ENCODE results near the gene AP3S2.
"Not testable (repeated sequence)": the region's sequence is repeated elsewhere in the genome, so short reads cannot be mapped to it uniquely, and the experiment has no call there.

The AP3S2 gene

DNA sequence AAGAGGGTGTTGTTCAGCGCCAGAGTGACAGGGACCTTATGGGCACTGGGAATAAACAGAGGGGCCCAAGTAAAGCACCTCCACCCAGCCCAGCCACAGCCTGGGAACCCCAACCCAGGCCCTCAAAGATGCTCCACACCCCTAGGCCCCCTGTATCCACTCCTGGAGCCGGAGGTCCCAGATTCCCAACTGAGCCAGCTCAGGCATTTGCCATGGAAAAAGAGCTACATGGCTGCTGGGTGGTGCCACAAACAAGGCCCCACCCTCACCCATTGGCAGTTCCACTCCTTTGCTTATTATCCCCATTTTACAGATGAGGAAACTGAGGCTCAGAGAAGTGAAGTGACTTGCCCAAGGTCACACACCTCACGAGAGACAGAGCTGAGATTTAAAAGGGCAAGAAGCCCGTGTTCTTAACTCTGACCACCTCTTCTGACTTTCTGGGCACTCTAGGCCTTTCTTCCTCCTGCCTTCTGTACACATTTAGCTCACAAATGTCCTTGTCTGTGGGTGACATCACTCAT is 96.1 kb downstream of the AP3S2 start:
- DNase-seq, result no peak

DNA sequence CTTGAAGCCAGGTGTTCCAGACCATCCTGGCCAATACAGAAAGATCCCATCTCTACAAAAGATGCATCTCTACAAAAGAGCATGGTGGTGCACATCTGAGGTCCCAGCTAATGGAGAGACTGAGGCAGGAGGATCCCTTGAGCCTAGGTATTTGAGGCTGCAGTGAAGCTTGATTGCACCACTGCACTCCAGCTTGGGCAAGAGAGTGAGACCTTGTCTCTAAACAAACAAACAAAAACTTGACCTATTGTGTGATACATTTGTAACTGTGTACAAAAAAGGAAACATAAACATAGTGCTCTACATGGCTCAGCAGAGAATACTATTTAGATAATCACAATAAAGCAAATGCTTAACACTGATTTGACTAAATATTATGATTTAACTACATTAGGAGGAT is 97.8 kb downstream of the AP3S2 start:
- no peak for DNase-seq

DNA sequence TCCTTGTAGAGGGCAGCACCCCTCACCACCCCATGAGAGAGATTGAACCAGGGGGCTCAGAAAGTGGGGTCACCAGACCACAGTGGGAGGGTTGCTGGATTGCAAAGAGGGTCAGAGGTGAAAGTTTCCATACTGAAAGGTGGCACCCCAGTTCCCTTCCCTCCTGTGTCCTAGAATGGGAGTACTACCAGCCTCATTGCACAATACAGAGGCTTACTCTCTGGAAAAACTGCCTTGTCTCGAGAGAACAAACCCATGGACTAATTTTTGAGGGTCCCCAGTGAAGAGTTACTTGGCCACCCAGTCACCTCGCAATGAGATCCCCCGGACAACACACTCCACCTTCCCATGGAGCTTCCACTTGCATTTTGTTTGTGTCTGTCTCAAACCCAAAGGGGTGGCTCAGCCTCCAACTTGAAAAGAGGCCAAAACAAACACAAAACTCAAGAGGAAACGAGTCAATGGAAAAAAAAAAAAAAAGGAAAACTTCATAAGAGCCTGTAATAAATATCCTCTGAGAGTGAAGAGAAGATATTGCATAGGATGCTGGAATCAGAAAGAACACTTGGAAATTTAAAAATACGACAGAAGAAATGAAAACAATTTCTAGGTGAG is 99.1 kb downstream of the AP3S2 start:
- no peak for DNase-seq

DNA sequence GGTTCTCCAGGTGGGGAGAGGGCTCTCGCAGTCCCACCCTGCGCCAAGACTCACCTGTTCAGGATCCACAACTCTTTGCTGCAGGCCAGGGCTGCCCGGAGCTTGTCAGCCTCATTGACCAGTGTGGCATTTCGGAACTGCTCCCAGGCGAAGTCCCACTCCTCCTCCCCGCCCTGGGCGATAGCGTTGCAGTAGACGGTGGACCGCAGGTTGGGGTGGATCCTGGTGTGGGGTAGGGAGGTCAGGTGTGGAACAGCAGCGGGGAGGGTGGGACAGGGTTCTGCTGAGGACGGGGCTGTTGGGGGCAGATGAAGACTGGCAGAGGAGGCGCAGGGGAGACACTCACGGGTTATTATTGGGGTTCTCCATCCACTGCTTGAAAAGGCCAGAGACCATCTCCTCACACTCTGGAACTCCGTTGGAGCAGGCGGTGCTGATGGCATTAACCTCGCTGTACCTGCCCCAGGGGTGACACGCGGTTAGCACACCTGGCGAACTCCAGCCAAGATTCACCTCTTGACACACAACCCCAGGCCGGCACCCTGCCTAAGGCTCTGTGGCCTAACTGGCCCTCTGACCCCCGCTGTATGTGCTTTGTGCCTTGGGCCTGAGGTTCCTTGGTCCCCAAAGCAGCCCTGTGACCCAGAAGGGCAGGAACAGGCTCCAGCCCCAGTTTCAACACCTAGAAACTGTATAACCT is 101.5 kb downstream of the AP3S2 start:
- DNase-seq, result no peak

DNA sequence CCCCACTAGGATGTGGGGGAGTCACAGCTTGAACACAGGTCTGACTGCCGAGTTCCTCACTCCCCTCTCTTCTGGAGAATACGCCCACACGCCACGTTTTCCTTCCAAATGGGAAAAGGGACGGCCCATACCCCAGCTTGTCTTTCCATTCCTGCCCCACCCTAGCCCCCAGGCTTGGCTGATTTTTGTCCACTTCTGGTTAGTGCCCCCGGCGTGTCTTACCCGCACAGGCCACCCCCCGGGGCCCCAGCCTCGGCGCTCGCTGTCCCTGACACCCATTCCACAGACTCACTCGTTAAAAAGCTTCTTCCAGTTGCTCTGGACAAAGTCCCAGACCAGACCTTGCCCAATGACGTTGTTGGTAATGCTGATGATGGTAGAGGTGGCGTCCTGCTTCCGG is 103.1 kb downstream of the AP3S2 start:
- DNase-seq, result no peak

DNA sequence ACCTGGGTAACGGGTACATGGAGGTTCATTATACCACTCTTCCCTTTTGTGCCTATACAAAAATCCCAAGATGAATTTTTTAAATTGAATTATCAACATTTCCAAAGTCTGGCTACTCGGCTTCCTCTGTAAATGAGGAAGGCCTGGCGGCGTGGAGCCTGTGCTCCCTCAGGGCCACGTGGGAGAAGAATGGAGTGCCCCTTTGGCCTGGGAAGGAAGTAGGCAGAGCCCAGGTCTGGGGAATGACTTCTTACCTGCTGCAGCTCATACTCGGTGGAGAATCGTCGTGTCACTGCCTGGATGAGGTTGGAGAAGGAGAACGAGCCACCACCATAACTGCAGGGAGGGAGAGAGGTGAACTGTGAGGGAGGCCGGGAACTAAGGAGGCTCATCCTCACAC is 103.6 kb downstream of the AP3S2 start:
- DNase-seq, result no peak

DNA sequence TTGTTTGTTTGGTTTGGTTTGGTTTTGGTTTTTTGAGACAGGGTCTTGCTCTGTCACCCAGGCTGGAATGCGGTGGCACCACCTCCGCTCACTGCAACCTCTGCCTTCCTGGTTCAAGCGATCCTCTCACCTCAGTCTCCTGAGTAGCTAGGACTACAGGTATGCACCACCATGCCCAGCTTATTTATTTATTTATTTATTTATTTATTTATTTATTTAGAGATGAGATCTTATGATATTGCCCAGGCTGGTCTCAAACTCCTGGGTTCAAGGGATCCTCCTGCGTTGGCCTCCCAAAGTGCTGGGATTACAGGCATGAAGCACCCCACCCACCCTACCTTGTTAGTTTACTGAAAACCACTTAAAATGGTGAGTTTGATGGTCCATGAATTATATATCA is 105.2 kb downstream of the AP3S2 start:
- not testable (repeated sequence) for DNase-seq

DNA sequence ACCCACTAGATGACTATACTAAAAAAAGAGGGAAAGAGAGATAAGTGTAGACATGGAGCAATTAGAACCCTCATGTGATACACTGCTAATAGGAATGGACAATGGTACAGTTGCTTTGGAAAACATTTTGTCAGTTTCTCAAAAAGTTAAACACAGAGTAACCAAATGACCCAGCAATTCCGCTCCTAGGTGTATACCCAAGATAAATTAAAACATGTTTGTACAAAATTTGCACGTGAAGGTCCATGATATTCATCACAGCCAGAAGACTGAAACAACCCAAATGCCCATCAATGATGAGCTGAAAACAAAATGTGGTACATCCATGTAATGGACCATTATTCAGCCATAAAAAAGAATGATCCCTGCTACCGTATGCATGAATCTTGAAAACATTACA is 105.8 kb downstream of the AP3S2 start:
- DNase-seq, result no peak

DNA sequence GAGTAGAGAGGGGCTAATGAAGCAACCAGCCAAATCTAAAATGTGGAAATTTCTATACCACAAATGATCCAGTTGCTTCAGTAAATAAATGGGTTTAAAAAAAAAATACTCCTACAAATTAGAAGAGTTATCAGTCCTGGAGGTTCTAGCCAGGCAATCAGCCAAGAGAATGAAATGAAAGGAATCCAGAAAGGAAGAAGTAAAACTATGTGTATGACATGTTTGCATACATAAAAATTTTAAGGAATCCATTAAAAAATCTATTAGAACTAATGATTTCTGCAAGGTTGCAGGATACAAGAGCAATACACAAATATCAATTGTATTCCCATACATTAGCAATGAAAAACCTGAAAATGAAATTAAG is 108.0 kb downstream of the AP3S2 start:
- DNase-seq, result no peak

DNA sequence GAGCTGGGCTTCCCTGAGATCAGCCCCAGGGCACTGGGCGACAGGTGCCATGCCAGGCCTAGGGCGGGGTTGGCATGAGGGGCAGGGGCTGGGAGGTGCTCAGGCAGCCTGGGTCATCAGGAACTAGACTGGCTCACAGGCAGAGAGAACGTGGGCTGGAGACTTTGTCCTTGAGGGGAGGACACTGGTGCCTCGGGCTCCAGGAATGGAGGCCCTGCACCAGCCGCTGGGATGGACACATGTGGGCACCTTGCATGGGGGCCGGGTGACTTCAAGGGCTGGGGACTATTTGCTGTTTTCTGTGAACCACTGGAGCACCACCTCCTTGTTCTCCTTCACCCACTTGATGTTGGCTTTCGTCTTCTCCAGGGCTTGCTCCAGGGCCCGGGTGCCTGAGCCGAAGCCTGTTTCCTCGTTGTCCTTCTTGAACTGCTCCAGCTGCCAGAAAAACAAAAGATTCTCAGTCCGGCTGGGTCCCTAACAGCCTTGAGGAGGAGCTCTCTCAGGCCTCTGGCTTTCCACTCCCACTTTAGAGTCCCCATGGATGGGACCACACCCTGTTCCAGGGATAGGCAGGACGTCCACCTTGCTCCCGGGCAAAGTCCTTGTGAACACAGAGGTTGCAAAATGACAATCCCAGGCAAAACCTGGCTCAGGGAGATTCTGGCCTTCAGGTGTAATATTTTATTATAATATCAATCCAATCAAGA is 108.6 kb downstream of the AP3S2 start:
- DNase-seq, result no peak

DNA sequence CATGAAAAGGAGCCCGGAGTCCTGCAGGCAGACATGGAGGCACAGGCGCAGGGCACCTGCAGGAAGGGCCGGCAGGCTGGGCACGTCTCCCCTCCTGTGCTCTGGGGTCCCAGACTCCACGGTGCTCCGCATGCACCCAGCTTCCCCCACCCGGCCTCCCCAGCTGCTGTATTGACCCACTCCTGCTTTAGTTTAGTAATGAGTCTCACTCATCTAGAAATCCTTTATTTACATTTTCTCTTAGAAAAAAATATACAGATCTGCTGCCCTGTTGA is 109.2 kb downstream of the AP3S2 start:
- DNase-seq, result no peak

DNA sequence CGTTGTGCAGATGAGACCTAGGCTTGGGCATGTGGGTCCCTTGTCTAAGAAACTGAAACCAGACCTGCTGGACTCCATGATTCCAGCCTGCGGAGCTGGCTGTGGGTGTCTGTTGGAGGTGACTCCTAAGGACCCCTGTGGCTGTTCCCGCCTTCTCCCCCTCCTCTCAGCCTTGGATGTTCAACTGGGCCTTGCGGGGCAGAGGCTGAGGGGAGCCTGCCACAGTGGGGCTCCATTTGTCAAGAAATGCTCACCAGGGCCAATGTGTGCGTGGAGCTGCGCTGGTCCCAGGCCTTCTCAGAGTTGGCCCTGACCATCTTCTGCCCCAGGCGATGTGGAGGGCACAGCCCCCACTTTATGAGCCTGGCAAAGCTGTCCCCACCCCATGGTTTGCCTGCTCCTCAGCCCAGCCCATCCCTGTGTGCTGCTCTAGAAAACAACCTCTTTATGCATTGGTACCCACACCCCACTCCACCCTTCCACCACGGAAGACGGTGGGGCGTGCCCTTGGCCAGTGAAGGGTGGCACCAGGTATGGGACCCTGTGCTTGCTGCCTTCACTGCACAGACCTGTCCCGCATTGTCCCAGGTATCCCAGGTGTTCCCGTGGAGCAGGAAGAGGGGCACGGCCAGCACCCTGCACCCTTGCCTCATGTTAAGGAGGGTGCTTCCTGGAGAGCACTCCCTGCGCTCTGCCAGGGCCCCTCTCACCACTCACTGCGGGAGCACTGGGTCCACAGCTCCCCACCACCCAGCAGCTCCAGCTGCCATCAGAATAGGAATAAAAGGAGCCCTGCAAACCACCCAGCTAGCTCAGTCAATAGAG is 109.7 kb downstream of the AP3S2 start:
- no peak for DNase-seq

DNA sequence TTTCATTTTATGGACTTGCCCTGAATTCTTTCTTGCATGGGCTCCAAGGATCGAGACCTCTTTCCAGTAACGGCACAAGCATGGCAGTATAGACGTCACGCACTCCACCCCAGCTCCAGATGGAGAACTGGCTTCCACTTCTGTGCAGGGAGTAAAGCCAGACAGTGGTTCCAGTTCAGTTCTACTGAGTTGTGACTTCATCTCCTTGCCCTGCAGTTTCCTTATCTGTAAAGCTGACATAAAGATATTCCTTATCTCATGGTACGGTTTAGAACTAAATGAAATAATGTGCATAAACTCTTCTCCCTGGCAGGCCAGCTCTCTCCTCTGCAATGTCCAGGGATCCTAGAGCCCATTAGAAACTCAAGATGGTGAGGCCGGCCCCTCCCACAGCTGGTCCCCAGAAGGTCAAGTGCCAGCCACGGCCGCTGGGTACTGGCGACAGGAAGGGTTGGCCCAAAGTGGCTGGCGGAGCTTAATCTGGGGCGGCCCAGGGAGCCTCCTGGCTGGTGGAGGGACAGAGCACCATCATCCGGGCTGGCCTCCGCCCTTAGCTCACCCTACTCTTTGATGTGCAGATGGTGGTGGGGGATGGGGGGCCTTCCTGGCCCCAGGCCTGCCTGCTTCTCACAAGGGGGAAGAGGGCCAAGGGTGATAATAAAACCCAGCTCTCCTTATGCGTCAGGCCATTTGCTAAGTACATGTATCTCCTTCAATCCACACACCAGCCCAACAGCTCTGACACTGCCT is 110.5 kb downstream of the AP3S2 start:
- no peak for DNase-seq

DNA sequence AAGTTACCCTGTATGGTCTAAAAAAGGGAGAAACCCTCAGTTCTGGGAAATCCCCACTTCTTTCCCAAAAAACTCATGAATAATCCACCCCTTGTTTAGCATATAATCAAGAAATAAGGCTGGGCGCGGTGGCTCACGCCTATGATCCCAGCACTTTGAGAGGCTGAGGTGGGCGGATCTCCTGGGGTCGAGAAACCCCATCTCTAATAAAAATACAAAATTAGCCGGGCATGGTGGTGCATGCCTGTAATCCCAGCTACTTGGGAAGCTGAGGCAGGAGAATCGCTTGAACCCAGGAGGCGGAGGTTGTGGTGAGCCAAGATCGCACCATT is 111.2 kb downstream of the AP3S2 start:
- not testable (repeated sequence) for DNase-seq

DNA sequence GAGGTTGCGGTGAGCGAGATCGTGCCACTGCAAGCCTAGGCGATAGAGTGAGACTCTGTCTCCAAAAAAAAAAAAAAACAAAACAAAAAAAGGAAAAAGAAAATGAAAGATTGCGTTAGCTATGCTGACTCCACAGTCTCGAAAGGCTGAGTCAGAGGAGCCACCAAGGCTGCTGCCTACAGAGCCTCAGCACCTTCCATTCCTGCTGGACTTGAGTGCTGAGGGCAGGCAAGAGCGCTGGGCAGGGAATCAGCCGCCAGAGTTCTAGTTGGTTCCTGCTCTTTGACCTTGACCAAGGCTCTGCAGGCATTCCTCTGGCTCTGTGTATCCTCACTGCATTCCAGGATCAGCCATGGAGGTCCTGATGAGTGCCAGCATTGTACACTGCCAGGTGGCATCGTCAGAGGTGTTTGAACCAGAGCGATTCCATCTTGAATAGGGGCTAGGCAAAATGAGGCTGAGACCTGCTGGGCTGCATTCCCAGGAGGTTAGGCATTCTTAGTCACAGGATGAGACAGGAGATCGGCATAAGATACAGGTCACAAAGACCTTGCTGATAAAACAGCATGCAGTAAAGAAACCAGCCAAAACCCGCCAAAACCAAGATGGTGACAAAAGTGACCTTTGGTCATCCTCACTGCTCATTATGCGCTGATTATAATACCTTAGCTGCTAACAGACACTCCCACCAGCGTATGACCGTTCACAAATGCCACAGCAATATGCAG is 111.7 kb downstream of the AP3S2 start:
- no peak for DNase-seq

DNA sequence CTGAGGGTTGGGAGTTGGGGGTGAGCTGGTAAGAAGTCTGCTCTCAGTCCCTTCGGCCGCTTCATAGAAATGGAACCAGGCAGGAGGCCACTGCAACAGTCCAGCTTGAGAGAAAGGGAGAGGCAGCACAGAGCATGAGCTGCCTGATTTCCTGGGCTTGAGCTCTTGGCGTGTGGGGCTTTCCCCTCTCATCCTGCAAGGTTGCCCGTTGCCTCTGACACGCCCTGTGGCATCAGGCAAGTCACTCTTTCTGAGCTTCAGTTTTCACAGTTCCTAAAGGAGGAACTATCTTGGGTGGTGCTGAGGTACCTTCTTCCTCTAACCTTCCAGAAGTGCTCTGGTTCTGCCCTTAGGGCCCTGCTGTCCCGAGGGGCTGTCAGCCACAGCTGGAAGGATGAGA is 112.7 kb downstream of the AP3S2 start:
- DNase-seq, result no peak

DNA sequence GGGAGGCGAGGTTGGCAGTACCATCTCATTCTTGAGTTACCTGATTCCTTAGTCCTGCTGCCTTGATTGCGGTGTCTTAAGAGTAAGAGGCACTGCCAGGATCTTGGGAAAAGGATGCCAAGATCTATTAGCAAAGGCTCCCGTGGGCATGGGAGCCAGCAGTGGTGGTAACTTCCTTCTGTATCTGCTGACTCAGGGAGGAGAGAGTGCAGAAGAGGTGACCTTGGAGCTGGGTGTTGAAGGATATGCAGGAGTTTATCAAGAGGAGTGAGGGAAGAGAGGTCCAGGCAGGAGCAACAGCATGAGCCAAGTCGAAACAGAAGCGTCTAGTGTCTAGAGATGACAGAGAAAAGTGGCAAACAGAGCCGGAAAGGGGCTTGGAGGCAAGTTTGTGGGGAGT is 113.2 kb downstream of the AP3S2 start:
- DNase-seq, result no peak

Measured in stimulated activated CD8-positive, alpha-beta memory T cell treated with anti-CD3 and anti-CD28 coated beads, Interleukin-4, amount 100 ng/mL, for 48 hours (primary cell).